ENCODE results near the gene C1QTNF4. TPM values are rescaled to one million over a fixed set of nuclear protein-coding genes. Genes with fewer than 3 reads are reported as not detected.

Gene C1QTNF4
- total and polyA plus RNA-seq, 10 of the 15 experiments (the other 5 are each of a cell fraction or from before 2014, with no cell fraction given): 0.06 TPM; not detected in 9

GRCh38 chr11:47565340-47566148, 28.7 kb downstream of the C1QTNF4 start, which contains the start of gene PTPMT1 (continued):
- no peak for TF ChIP-seq MLLT1 (IDR thresholded peaks at IDR 0.05)
- TF ChIP-seq SREBF2 (IDR thresholded peaks at IDR 0.05; ENCODE audit: low read length): no peak
- peak; percentile 74 for TF ChIP-seq NR2F1 (conservative IDR thresholded peaks at IDR 0.05)
- 0 out of 2 replicates have a peak, but pooled peaks have one; percentile 2 for TF ChIP-seq PKNOX1 (IDR thresholded peaks at IDR 0.05)
- no peak for TF ChIP-seq CEBPB (IDR thresholded peaks at IDR 0.05; ENCODE audit: borderline replicate concordance in 1 of 2, low read depth in 2 of 2, low read length in 2 of 2)
- no peak for TF ChIP-seq HDAC6 (IDR thresholded peaks at IDR 0.05; ENCODE audit: unreplicated experiment)
- TF ChIP-seq FOXK2 (IDR thresholded peaks at IDR 0.05): no peak
- 0 out of 2 replicates have a peak, but pooled peaks have one; percentile 13 for TF ChIP-seq TCF12 (IDR thresholded peaks at IDR 0.05; ENCODE audit: low read depth, low read length)
- no peak for TF ChIP-seq PML (IDR thresholded peaks at IDR 0.05; ENCODE audit: low read length)
- no peak for TF ChIP-seq IRF4 (IDR thresholded peaks at IDR 0.05; ENCODE audit: low read depth, low read length)
- no peak for TF ChIP-seq BMI1 (IDR thresholded peaks at IDR 0.05; ENCODE audit: borderline replicate concordance)
- TF ChIP-seq RELA (IDR thresholded peaks at IDR 0.05; ENCODE audit: borderline replicate concordance, partially characterized antibody): no peak
- no peak for TF ChIP-seq GABPA (IDR thresholded peaks at IDR 0.05; ENCODE audit: low read depth)
